Heart left ventricle (tissue), 13 donors: ENCODE results near the gene CST7.

Source experiments
- POLR2A ChIP-seq, 2 donors: fragments of 450-650 bp; IDR thresholded peaks; one replicate each; pipeline ENCODE4 v1.6.1; 2017; ENCODE audit warnings: antibody characterized with exemption in 2 of 2, mild to moderate bottlenecking in 2 of 2, moderate library complexity in 2 of 2
- TF ChIP-seq, protein P1 (sequence below), 12 donors: fragments of 200-600 bp; sonication (generic) in 4 of 12; IDR thresholded peaks; one replicate each; pipeline versions ENCODE4 v1.5.0 to v1.8.0; 2018 to 2022; ENCODE audit warnings: antibody characterized with exemption in 12 of 12, mild to moderate bottlenecking in 5 of 12
- donor health status: ischemic (EF 13 %, LVEDD 7.1; RV severe dilation, severe dysfunction).
- donor health status: DM: no; HTN: yes; CAD: no.
- donor health status: DM: no; HTN: no; CAD: no.
- donor health status: ischemic (EF 25% LVEDD 6.9; RV normal size, moderate dysfunction).
- donor health status: ischemic (EF 25% LVEDD 5.7; RV mildly dilated, moderate dysfunction).
- donor health status: ischemic (EF 35%, LVEDD 5.7; RV mildly dilated, moderate dysfunction).
- donor health status: nonischemic (EF 11% LVEDD 7.7; RV severe dilation, severe dysfunction).
- donor health status: DM: yes; HTN: yes; CAD: no.
- donor health status: PGD.
- donor health status: ischemic (EF 29% LVEDD 5.4; RV normal size, mild dysfunction).
- donor health status: nonischemic (EF 23%, LVEDD 6.1; RV moderate dilation, normal function).

DNA sequence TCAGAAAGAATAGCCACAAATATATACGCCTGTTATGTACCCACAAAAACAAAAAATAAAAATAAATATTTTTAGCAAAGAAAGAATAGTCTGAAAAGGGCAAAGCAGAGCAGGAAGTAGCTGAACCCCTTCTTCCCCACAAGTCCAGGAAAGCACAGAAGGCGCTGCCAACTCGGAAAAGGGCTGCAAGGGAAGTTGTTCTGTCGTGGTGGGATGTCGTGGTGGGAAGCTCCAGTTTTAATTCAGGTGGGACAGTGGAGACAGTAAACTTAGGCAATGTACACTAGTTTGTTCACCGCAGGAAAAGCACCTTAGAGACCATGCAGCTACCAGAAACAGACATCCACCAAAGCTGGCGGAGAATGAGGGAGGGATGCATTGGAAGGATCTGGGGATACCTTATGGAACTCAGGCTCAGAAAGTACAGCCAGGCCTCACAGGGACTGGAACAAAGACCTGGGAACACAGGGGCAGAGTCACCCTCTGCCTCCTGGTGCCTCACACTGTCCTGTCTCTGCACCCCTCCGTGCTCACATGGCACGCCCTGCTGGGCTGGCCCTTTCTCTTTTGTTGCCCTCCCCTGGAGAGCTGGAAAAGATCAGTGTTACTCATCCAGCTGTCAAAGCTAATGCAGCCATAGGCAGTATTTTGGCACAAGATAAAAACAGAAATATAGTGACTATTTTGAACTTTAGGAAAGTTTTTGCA, 46.8 kb downstream of the CST7 start:
- TF ChIP-seq, protein P1, sequence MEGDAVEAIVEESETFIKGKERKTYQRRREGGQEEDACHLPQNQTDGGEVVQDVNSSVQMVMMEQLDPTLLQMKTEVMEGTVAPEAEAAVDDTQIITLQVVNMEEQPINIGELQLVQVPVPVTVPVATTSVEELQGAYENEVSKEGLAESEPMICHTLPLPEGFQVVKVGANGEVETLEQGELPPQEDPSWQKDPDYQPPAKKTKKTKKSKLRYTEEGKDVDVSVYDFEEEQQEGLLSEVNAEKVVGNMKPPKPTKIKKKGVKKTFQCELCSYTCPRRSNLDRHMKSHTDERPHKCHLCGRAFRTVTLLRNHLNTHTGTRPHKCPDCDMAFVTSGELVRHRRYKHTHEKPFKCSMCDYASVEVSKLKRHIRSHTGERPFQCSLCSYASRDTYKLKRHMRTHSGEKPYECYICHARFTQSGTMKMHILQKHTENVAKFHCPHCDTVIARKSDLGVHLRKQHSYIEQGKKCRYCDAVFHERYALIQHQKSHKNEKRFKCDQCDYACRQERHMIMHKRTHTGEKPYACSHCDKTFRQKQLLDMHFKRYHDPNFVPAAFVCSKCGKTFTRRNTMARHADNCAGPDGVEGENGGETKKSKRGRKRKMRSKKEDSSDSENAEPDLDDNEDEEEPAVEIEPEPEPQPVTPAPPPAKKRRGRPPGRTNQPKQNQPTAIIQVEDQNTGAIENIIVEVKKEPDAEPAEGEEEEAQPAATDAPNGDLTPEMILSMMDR (IDR thresholded peaks at IDR 0.05) = no peak
- TF ChIP-seq POLR2A (IDR thresholded peaks at IDR 0.05) = no peak
